K562 (cell line): ENCODE results near the gene DDX11.

ENCODE experiments used
- CBX8 ChIP-seq: fragments of 200-600 bp; sonication (generic); IDR thresholded peaks from 2 replicates; pipeline ENCODE4 v1.6.1; 2012; ENCODE audit warnings: borderline replicate concordance, mixed run types, low read depth, mild to moderate bottlenecking, moderate library complexity, mixed read lengths, low read length, control low read depth, inconsistent platforms; ENCODE audit not compliant: poor library complexity, severe bottlenecking; ENCODE audit errors: extremely low read depth
- CTCF ChIP-seq, 3 experiments: IDR thresholded peaks in 2 of 3; conservative IDR thresholded peaks in 1 of 3; 2 replicates each; pipeline ENCODE4 v1.5.1; 2011 to 2012; ENCODE audit warnings: low read length in 3 of 3, mild to moderate bottlenecking in 3 of 3, control low read depth in 2 of 3, improper control_type of control experiment in 1 of 3, inconsistent platforms in 1 of 3, low read depth in 1 of 3, mixed read lengths in 1 of 3, moderate library complexity in 1 of 3; ENCODE audit not compliant: insufficient read depth in 2 of 3
- GMEB1 ChIP-seq: fragments of 250-450 bp; sonication (Bioruptor Pico); IDR thresholded peaks from 2 replicates; pipeline ENCODE4 v1.4.0; 2020; ENCODE audit warnings: mild to moderate bottlenecking
- HDAC8 ChIP-seq: fragments of 450-650 bp; IDR thresholded peaks from 2 replicates; pipeline ENCODE4 v1.6.1; 2016; ENCODE audit warnings: mild to moderate bottlenecking, missing genetic modification characterization, moderate library complexity, missing compliant biosample characterization
- HINFP ChIP-seq: fragments of 450-650 bp; conservative IDR thresholded peaks from 2 replicates; pipeline ENCODE4 v1.6.1; 2016; ENCODE audit warnings: missing genetic modification characterization, low read depth, mild to moderate bottlenecking, control low read depth, missing compliant biosample characterization
- SIN3B ChIP-seq: fragments of 450-650 bp; IDR thresholded peaks from 2 replicates; pipeline ENCODE4 v1.6.1; 2017; ENCODE audit warnings: low read depth, mild to moderate bottlenecking, moderate library complexity
- TOE1 ChIP-seq, 2 experiments: fragments of 450-650 bp in 1 of 2; sonication (generic) in 1 of 2; formaldehyde crosslinking in 1 of 2; IDR thresholded peaks; 2 replicates each; pipeline versions ENCODE4 v1.7.1 to v1.8.0; 2016 to 2022; ENCODE audit warnings: borderline replicate concordance in 2 of 2, mild to moderate bottlenecking in 2 of 2, antibody characterized with exemption in 1 of 2, inconsistent platforms in 1 of 2, low read depth in 1 of 2, missing genetic modification reagents in 1 of 2, moderate library complexity in 1 of 2
- YBX1 ChIP-seq: fragments of 450-650 bp; IDR thresholded peaks from 2 replicates; pipeline ENCODE4 v1.7.1; 2016; ENCODE audit warnings: mild to moderate bottlenecking
- ZNF239 ChIP-seq: fragments of 250-450 bp; sonication (Bioruptor Pico); IDR thresholded peaks from 2 replicates; pipeline ENCODE4 v1.4.0; 2020; ENCODE audit warnings: mild to moderate bottlenecking
- ZNF3 ChIP-seq: fragments of 250-450 bp; sonication (Bioruptor Pico); IDR thresholded peaks from 2 replicates; pipeline ENCODE4 v1.5.0; 2021; ENCODE audit warnings: mild to moderate bottlenecking, moderate library complexity
- ZZZ3 ChIP-seq: fragments of 450-650 bp; IDR thresholded peaks from 2 replicates; pipeline ENCODE4 v1.6.1; 2016; ENCODE audit warnings: antibody characterized with exemption, mild to moderate bottlenecking, moderate library complexity

GRCh38 chr12:31037028-31037427 lies 36.6 kb upstream of the DDX11 start:
- no peak for TF ChIP-seq CBX8
- no peak for TF ChIP-seq ZNF239 (CRISPR knock-in tag)
- no peak for TF ChIP-seq YBX1
- TF ChIP-seq HDAC8: no peak
- TF ChIP-seq ZZZ3: no peak
- no peak for TF ChIP-seq ZNF3
- no peak for TF ChIP-seq CTCF (IDR thresholded peaks at IDR 0.05 in 2 of 3, conservative IDR thresholded peaks at IDR 0.05 in 1 of 3; ENCODE audit: insufficient read depth in 2 of 3, low read depth in 1 of 3, low read length in 3 of 3)
- no peak for TF ChIP-seq GMEB1 (CRISPR knock-in tag)
- no peak for TF ChIP-seq TOE1 (IDR thresholded peaks at IDR 0.05; ENCODE audit: borderline replicate concordance)
- TF ChIP-seq TOE1 (CRISPR knock-in tag; IDR thresholded peaks at IDR 0.05; ENCODE audit: borderline replicate concordance, low read depth): no peak
- no peak for TF ChIP-seq HINFP
- no peak for TF ChIP-seq SIN3B
